ENCODE measurements around the gene ZNF219.
"Not testable (repeated sequence)": the region's sequence is repeated elsewhere in the genome, so short reads cannot be mapped to it uniquely, and the experiment has no call there.

Gene ZNF219

DNA sequence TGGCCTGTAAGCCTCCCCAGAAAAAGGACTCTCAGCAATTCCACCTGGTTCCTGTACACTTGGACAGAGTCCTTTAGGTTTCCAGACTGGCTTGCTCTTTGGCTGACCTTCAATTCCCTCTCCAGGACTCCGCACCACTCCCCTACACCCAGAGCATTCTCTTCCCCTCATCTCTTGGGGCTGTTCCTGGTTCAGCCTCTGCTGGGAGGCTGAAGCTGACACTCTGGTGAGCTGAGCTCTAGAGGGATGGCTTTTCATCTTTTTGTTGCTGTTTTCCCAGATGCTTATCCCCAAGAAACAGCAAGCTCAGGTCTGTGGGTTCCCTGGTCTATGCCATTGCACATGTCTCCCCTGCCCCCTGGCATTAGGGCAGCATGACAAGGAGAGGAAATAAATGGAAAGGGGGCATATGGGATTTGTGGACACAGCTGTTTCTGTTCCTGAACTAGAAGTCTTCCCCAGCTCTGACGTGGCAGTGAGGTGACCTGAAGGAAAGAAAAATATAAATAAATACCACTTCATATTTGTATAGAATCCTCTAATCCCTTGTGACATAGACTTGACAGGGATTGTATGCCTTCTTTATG is 55.0 kb downstream of the ZNF219 start:
- no peak for DNase-seq (ENCODE audit: low read depth in 2 of 2)

DNA sequence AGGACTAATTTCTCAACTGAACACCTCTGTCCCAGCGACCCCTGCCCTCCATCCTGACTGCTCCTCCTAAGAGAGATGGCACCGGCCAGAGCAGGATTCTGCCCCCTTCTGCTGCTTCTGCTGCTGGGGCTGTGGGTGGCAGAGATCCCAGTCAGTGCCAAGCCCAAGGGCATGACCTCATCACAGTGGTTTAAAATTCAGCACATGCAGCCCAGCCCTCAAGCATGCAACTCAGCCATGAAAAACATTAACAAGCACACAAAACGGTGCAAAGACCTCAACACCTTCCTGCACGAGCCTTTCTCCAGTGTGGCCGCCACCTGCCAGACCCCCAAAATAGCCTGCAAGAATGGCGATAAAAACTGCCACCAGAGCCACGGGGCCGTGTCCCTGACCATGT is 55.5 kb downstream of the ZNF219 start:
- DNase-seq (ENCODE audit: low read depth in 2 of 2) = no peak

DNA sequence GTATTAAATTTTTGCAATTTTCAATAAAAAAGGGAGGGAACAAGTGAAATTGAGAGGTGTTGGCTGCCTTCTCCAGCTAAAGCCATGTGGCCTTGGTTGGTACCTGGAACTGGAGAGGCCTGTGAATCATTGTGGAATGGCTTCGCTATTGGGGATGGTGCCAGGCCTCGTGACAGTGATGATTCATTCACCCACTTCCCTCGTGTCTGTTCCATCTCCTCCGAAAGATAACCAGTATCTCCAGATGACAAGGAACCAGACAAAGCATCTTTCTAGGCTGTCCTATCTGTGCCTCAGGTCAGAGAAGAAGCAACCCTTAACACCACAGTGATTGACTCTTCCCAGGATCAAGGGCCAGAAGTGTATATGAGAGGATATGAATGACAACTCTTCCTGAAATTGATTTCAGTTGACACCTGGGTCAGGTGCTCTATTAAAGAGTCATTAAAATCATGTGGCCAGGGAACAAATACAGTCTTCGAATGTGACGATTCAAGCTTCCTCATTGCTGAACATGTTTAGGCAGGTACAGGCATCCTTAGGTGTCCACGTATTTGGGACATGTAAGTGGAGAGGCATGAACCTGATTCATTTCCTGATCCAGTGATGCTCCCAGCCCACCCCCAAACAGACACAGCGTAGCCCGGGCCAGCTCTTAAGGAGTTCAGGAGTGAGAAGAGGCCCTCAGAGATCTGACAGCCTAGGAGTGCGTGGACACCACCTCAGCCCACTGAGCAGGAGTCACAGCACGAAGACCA is 56.6 kb downstream of the ZNF219 start, which contains the start of gene RNASE7:
RNASE7 (plus strand) TSS at position 687 of the 758 bp plus-strand sequence. CDS start 631 bp downstream, outside the sequence.
- DNase-seq (ENCODE audit: low read depth in 2 of 2) = no peak

DNA sequence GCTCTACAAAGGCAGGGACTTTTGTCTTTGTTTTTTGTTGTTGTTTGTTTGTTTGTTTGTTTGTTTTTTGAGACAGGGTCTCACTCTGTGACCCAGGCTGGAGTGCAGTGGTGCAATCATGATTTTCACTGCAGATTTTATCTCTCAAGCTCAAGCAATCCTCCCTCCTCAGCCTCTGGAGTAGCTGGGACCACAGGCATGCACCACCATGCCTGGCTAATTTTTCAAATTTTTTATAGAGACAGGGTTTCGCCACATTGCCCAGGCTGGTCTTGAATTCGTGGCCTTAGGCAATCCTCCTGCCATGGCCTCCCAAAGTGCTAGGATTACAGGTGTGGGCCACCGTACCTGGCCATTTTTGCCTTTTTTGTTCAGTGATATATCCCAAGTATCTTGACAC is 57.5 kb downstream of the ZNF219 start:
- DNase-seq (ENCODE audit: low read depth in 2 of 2) = not testable (repeated sequence)

DNA sequence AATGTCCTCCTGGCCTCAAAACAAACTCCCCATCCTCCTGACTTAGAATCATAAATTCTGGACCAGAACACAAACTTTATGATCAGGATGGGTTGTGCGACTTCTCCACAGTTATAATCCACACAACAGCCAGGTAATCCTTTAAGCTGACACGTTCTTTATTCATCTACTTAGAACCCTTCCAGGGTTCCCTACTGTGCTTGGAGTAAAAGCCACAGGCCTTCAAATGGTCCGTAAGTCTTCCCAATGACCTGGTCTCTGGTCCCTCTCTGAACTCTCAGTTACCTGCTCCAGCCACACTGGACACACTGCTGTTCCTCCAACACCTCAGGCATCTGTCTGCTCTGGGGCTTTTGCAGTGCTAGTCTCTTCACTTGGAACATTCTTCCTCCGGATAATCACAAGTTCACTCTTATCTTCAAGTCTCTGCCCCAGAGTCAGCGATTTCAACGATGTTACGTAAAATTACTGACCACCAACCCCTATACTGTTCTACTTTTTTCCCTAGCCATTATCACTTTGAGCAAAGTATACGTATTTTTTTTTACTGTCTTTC is 58.0 kb downstream of the ZNF219 start:
- no peak for DNase-seq (ENCODE audit: low read depth in 2 of 2)

Data from stimulated activated CD8-positive, alpha-beta memory T cell treated with anti-CD3 and anti-CD28 coated beads, Interleukin-7, amount 100 ng/mL, for 1 hour (primary cell).